Aorta (tissue), 5 donors: Measurements from ENCODE around the gene PCDH9. TPM values are rescaled to one million over a fixed set of nuclear protein-coding genes. Genes with fewer than 3 reads are reported as not detected.

Experiments
- ATAC-seq: fragments of 200-7000 bp; cut with Tn5 transposase; one replicate; pipeline ENCODE4 v1.9.1; 2022; ENCODE audit warnings: moderate library complexity; ENCODE audit not compliant: low FRiP score
- DNase-seq, 2 donors: peaks; one replicate each; pipeline ENCODE4 v3.0.0-alpha.2; 2020
- H3K27ac ChIP-seq, 2 donors: one replicate each; pipeline ENCODE4 v1.5.1; 2013; ENCODE audit warnings: low read length in 2 of 2, mild to moderate bottlenecking in 2 of 2, moderate library complexity in 2 of 2, control low read depth in 1 of 2, inconsistent platforms in 1 of 2, low read depth in 1 of 2
- H3K27me3 ChIP-seq, 2 donors: one replicate each; pipeline ENCODE4 v1.6.1; 2013; ENCODE audit warnings: control low read depth in 1 of 2, low read length in 1 of 2, mild to moderate bottlenecking in 1 of 2, moderate library complexity in 1 of 2; ENCODE audit not compliant: insufficient read depth in 2 of 2, control insufficient read depth in 1 of 2
- H3K36me3 ChIP-seq, 2 donors: one replicate each; pipeline ENCODE4 v1.6.1; 2013; ENCODE audit warnings: control low read depth in 1 of 2, low read length in 1 of 2, mild to moderate bottlenecking in 1 of 2; ENCODE audit not compliant: insufficient read depth in 2 of 2, control insufficient read depth in 1 of 2
- H3K4me1 ChIP-seq, 2 donors: one replicate each; pipeline ENCODE4 v1.6.1; 2013; ENCODE audit warnings: low read length in 2 of 2, control low read depth in 1 of 2, mild to moderate bottlenecking in 1 of 2, moderate library complexity in 1 of 2; ENCODE audit not compliant: insufficient read depth in 2 of 2, control insufficient read depth in 1 of 2
- H3K4me3 ChIP-seq, 2 donors: one replicate each; pipeline ENCODE4 v1.5.1; 2013; ENCODE audit warnings: low read length in 2 of 2, control low read depth in 1 of 2, mild to moderate bottlenecking in 1 of 2
- H3K9me3 ChIP-seq: one replicate; pipeline ENCODE4 v1.6.1; 2013; ENCODE audit warnings: mild to moderate bottlenecking, low read length; ENCODE audit not compliant: control insufficient read depth
- WGBS, 2 donors: extraction: QIAGEN DNeasy Blood & Tissue Kit; methylation state at CpG; one replicate each; pipeline ENCODE4 v1.1.7; 2013; 5-methylcytosine and 5-hydroxymethylcytosine counted together
- intact Hi-C, 2 donors: fragments of 100-400 bp; cut with DNase I; formaldehyde crosslinking; loops; one replicate each; pipeline versions ENCODE4 v1.14.2 to v1.15.0; 2022
- polyA plus RNA-seq, 2 donors: library from polyadenylated mRNA; stranded (reverse); fragments of 200-250 nt; gene quantifications; one replicate each; pipeline ENCODE4 v1.2.3, GENCODE V29; 2013
- total RNA-seq, 2 donors: library from RNA; stranded (reverse); fragmentation: NEBNext Ultra II Directional; extraction: Animal tissue kit (Norgen Biotek cat#: 25700); gene quantifications; one replicate each; pipeline ENCODE4 v1.2.1, GENCODE V29; 2021
- donor health status: healthy with polysubstance abuse.
- donor health status: Bipolar disorder and iron deficiency.
- donor health status: DM: no; HTN: no; CAD: no.
- donor health status: DM: no; HTN: no; CAD: no.
- donor health status: DM: yes; HTN: yes; CAD: no.

The PCDH9 gene
- total and polyA plus RNA-seq, 4 donors: 0.38 to 6.3 (median 4.2) TPM

- H3K27ac ChIP-seq: no peak overlapping the region
- H3K9me3 ChIP-seq: no peaks in the 10 kb centered on the region
- 87 to 88% methylated on average over 2 of the region's 2 CpGs for WGBS, 2 donors
- H3K4me3 ChIP-seq: no peak overlapping the region
- no peaks in the 10 kb centered on the region for H3K4me1 ChIP-seq
- intact Hi-C loops: no loop called here
- no peaks in the 10 kb centered on the region for H3K36me3 ChIP-seq
- DNase-seq (no peak), ATAC-seq (no peak)
- no peaks in the 10 kb centered on the region for H3K27me3 ChIP-seq
Observed at GRCh38 chr13:66859078-66859477, 371.1 kb downstream of the PCDH9 start.

GRCh38 chr13:66858163-66858562, 372.0 kb downstream of the PCDH9 start:
- Histone ChIP-seq H3K27me3 (no peaks in the 10 kb centered on the region), H3K4me3 (no peak overlapping the region), H3K4me1 (no peaks in the 10 kb centered on the region), H3K27ac (no peak overlapping the region), H3K9me3 (no peaks in the 10 kb centered on the region), H3K36me3 (no peaks in the 10 kb centered on the region)
- DNase-seq (no peak), ATAC-seq (no peak)
- 82 to 85% methylated on average over 3 of the region's 3 CpGs for WGBS, 2 donors
- intact Hi-C loops: no loop called here

- no peak overlapping the region for H3K4me3 ChIP-seq
- no peak for DNase-seq
- 57 to 70% methylated on average over 1 of the region's 1 CpG for WGBS, 2 donors
- no peak overlapping the region for H3K27ac ChIP-seq
- no peaks in the 10 kb centered on the region for H3K27me3 ChIP-seq
- ATAC-seq: no peak
- intact Hi-C loops: no loop called here
- no peaks in the 10 kb centered on the region for H3K36me3 ChIP-seq
- no peaks in the 10 kb centered on the region for H3K9me3 ChIP-seq
- H3K4me1 ChIP-seq: no peaks in the 10 kb centered on the region
Observed at GRCh38 chr13:66855131-66855530, 375.0 kb downstream of the PCDH9 start.

- no peaks in the 10 kb centered on the region for H3K27me3 ChIP-seq
- H3K27ac ChIP-seq: no peak overlapping the region
- H3K36me3 ChIP-seq: no peaks in the 10 kb centered on the region
- no peak overlapping the region for H3K4me3 ChIP-seq
- ATAC-seq: no peak
- no peaks in the 10 kb centered on the region for H3K4me1 ChIP-seq
- DNase-seq: no peak
- no peaks in the 10 kb centered on the region for H3K9me3 ChIP-seq
- intact Hi-C loops: no loop called here
Observed at GRCh38 chr13:66853564-66853963, 376.6 kb downstream of the PCDH9 start.

- Histone ChIP-seq H3K36me3 (no peaks in the 10 kb centered on the region), H3K4me1 (no peaks in the 10 kb centered on the region), H3K27me3 (no peaks in the 10 kb centered on the region), H3K9me3 (no peaks in the 10 kb centered on the region), H3K27ac (no peak overlapping the region), H3K4me3 (no peak overlapping the region)
- DNase-seq (no peak), ATAC-seq (no peak)
- 80 to 85% methylated on average over 4 of the region's 4 CpGs for WGBS, 2 donors
- intact Hi-C loops: no loop called here
Observed at GRCh38 chr13:66849706-66850105, 380.4 kb downstream of the PCDH9 start.

GRCh38 chr13:66847541-66847940, 382.6 kb downstream of the PCDH9 start:
- H3K4me1 ChIP-seq: no peaks in the 10 kb centered on the region
- ATAC-seq (no peak), DNase-seq (no peak)
- no peak overlapping the region for H3K27ac ChIP-seq
- H3K36me3 ChIP-seq: no peaks in the 10 kb centered on the region
- no peaks in the 10 kb centered on the region for H3K27me3 ChIP-seq
- 94 to 96% methylated on average over 6 of the region's 6 CpGs for WGBS, 2 donors
- H3K9me3 ChIP-seq: no peaks in the 10 kb centered on the region
- intact Hi-C loops: no loop called here
- no peak overlapping the region for H3K4me3 ChIP-seq

GRCh38 chr13:66845393-66845792, 384.7 kb downstream of the PCDH9 start:
- intact Hi-C loops: no loop called here
- ATAC-seq: no peak
- Histone ChIP-seq H3K4me1 (no peaks in the 10 kb centered on the region), H3K27ac (no peak overlapping the region), H3K27me3 (no peaks in the 10 kb centered on the region), H3K9me3 (no peaks in the 10 kb centered on the region), H3K36me3 (no peaks in the 10 kb centered on the region), H3K4me3 (no peak overlapping the region)
- DNase-seq: no peak
- 93 to 94% methylated on average over 10 of the region's 10 CpGs for WGBS, 2 donors

- no peaks in the 10 kb centered on the region for H3K27me3 ChIP-seq
- intact Hi-C loops: no loop called here
- DNase-seq: no peak
- H3K4me3 ChIP-seq: no peak overlapping the region
- WGBS, 2 donors: 87 to 97% methylated on average over 6 to 7 of the region's 7 CpGs
- no peaks in the 10 kb centered on the region for H3K36me3 ChIP-seq
- no peak overlapping the region for H3K27ac ChIP-seq
- ATAC-seq: no peak
- no peaks in the 10 kb centered on the region for H3K4me1 ChIP-seq
- H3K9me3 ChIP-seq: no peaks in the 10 kb centered on the region
Observed at GRCh38 chr13:66844933-66845332, 385.2 kb downstream of the PCDH9 start.

GRCh38 chr13:66842766-66843165, 387.4 kb downstream of the PCDH9 start:
- WGBS, 2 donors: 59 to 72% methylated on average over 2 of the region's 2 CpGs
- H3K4me1 ChIP-seq: no peaks in the 10 kb centered on the region
- no peaks in the 10 kb centered on the region for H3K9me3 ChIP-seq
- H3K4me3 ChIP-seq: no peak overlapping the region
- no peak overlapping the region for H3K27ac ChIP-seq
- no peaks in the 10 kb centered on the region for H3K27me3 ChIP-seq
- no peak for ATAC-seq
- intact Hi-C loops: no loop called here
- no peak for DNase-seq
- no peaks in the 10 kb centered on the region for H3K36me3 ChIP-seq
